Nephron progenitor cell (in vitro differentiated cells): ENCODE results near the gene TNNT2.

Experiments used
- DNase-seq: peaks from one replicate; pipeline ENCODE4 v3.0.0; 2021
- H3K27ac Mint-ChIP-seq: 2 replicates; pipeline ENCODE4 v1.8.0; 2021; ENCODE audit warnings: mild to moderate bottlenecking, moderate library complexity, mixed read lengths
- H3K27me3 Mint-ChIP-seq: 2 replicates; pipeline ENCODE4 v1.8.0; 2021; ENCODE audit warnings: mild to moderate bottlenecking, low read depth, mixed read lengths; ENCODE audit not compliant: poor library complexity
- H3K36me3 Mint-ChIP-seq: 2 replicates; pipeline ENCODE4 v1.8.0; 2021; ENCODE audit warnings: low read depth, mixed read lengths
- H3K4me1 Mint-ChIP-seq: 2 replicates; pipeline ENCODE4 v1.8.0; 2021; ENCODE audit warnings: mixed read lengths
- H3K4me3 Mint-ChIP-seq: 2 replicates; pipeline ENCODE4 v1.8.0; 2021; ENCODE audit warnings: mild to moderate bottlenecking, moderate library complexity, mixed read lengths
- H3K9me3 Mint-ChIP-seq: 2 replicates; pipeline ENCODE4 v1.8.0; 2021; ENCODE audit warnings: mild to moderate bottlenecking, moderate library complexity, mixed read lengths
- TF ChIP-seq, protein P1 (sequence below): fragments of 200-600 bp; sonication (generic); IDR thresholded peaks from 2 replicates; pipeline ENCODE4 v1.5.0; 2021; ENCODE audit warnings: antibody characterized with exemption

Gene TNNT2

DNA sequence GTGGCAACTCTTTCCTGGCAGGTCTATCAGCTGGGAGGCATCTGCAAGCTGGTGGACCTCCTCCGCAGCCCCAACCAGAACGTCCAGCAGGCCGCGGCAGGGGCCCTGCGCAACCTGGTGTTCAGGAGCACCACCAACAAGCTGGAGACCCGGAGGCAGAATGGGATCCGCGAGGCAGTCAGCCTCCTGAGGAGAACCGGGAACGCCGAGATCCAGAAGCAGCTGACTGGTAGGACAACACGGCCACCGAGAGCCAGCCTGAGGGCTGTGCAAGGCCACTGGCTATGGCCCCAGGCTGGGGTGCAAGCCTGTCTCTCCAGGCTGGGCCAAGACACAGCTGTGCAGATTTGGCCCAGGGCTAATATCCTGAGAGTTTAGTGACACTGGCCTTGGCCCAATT, 59.9 kb downstream of the TNNT2 start:
- H3K27me3 Mint-ChIP-seq = peaks cover 9% of the 10 kb centered on the region
- TF ChIP-seq, protein P1, sequence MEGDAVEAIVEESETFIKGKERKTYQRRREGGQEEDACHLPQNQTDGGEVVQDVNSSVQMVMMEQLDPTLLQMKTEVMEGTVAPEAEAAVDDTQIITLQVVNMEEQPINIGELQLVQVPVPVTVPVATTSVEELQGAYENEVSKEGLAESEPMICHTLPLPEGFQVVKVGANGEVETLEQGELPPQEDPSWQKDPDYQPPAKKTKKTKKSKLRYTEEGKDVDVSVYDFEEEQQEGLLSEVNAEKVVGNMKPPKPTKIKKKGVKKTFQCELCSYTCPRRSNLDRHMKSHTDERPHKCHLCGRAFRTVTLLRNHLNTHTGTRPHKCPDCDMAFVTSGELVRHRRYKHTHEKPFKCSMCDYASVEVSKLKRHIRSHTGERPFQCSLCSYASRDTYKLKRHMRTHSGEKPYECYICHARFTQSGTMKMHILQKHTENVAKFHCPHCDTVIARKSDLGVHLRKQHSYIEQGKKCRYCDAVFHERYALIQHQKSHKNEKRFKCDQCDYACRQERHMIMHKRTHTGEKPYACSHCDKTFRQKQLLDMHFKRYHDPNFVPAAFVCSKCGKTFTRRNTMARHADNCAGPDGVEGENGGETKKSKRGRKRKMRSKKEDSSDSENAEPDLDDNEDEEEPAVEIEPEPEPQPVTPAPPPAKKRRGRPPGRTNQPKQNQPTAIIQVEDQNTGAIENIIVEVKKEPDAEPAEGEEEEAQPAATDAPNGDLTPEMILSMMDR = no peak
- no peak overlapping the region for H3K27ac Mint-ChIP-seq

DNA sequence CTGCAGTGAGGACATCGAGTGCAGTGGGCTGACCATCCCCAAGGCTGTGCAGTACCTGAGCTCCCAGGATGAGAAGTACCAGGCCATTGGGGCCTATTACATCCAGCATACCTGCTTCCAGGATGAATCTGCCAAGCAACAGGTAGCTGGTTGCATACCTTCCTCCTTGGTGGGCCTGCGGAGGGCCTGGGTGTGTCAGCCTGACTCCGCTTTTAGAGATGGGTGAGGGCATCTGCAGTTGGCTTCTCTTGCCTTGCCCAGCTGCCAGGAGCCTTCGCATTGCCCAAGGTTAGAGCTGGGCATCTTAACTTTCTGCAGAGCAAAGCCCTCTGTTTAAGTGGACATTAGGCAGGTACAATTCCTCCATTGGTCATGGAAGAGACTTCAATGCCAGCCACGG, 60.9 kb downstream of the TNNT2 start:
- no peak overlapping the region for H3K4me3 Mint-ChIP-seq
- TF ChIP-seq, protein P1 = no peak
- peaks cover 11% of the 10 kb centered on the region for H3K4me1 Mint-ChIP-seq
- DNase-seq = no peak
- no peak overlapping the region for H3K27ac Mint-ChIP-seq
- H3K36me3 Mint-ChIP-seq = no peaks in the 10 kb centered on the region
- H3K9me3 Mint-ChIP-seq = no peaks in the 10 kb centered on the region
- H3K27me3 Mint-ChIP-seq = peaks cover 12% of the 10 kb centered on the region

More for the DNA sequence above, 59.9 kb downstream of the TNNT2 start:
- no peaks in the 10 kb centered on the region for H3K36me3 Mint-ChIP-seq
- H3K4me1 Mint-ChIP-seq = peaks cover 11% of the 10 kb centered on the region
- no peak overlapping the region for H3K4me3 Mint-ChIP-seq
- H3K9me3 Mint-ChIP-seq = no peaks in the 10 kb centered on the region
- DNase-seq = no peak

DNA sequence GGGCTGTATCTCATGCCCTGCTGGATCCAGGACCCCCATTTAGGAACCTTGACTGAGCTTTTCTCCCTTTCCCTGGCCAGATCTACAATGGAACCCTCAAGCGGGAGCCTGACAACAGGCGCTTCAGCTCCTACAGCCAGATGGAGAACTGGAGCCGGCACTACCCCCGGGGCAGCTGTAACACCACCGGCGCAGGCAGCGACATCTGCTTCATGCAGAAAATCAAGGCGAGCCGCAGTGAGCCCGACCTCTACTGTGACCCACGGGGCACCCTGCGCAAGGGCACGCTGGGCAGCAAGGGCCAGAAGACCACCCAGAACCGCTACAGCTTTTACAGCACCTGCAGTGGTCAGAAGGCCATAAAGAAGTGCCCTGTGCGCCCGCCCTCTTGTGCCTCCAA, 64.4 kb downstream of the TNNT2 start:
- no peaks in the 10 kb centered on the region for H3K9me3 Mint-ChIP-seq
- H3K4me3 Mint-ChIP-seq = no peak overlapping the region
- DNase-seq = no peak
- TF ChIP-seq, protein P1 = no peak
- H3K36me3 Mint-ChIP-seq = no peaks in the 10 kb centered on the region
- H3K27ac Mint-ChIP-seq = no peak overlapping the region
- peaks cover 11% of the 10 kb centered on the region for H3K4me1 Mint-ChIP-seq
- H3K27me3 Mint-ChIP-seq = peaks cover 42% of the 10 kb centered on the region

DNA sequence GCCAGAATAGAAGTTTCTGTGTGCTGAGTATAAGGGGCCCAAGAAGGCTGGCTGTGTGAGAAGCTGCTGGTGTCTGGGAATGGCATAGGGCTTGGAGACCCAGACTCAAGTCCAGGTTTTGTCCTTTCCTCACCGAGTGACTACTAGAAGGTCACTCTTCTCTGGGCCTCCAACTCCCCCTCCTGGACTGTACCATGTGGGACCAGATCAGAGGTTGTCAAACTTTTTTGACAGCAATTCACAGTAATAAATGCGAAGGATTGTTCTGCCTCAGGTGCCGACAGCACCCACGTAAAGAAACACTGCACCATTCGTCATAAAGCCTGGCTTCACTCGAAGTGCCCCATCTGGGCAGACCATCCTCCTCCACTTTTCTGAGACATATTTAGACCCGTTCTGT, 65.2 kb downstream of the TNNT2 start:
- DNase-seq = no peak
- Mint-ChIP-seq H3K9me3 (no peaks in the 10 kb centered on the region), H3K27me3 (peaks cover 40% of the 10 kb centered on the region), H3K36me3 (no peaks in the 10 kb centered on the region), H3K27ac (no peak overlapping the region), H3K4me3 (no peak overlapping the region), H3K4me1 (peaks cover 11% of the 10 kb centered on the region)
- TF ChIP-seq, protein P1 = no peak

DNA sequence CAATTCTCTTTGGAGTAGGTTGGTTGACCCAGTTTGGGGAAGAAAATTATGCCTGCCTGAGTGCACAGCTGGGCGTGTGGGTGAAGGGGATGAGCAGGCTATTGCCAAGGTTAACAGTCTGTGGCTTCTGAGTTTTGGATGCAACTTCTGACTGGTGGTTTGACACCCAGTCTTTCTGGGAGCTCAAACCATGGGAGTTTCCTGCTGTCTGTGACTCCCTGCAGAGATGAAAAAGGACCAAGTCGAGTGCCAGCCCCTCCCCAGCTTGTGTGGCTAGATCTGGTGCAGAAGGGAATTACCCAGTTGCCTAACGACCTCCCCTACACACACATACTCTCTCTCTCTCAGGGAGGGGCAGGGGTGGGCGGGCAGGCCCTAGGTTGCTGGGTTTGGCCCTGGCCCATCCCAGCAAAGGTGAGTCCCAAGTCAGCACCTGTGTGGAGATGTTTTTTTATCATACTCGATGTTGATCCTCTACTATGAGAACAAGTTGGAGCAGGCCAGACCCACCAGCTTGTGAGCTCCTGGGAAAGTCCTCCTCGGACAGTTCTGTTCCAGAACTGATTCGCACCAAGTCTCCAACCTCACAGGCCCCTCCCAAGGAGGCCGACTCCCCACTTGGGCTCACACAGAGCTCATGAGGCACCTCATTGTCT, 66.0 kb downstream of the TNNT2 start:
- TF ChIP-seq, protein P1 = no peak
- no peaks in the 10 kb centered on the region for H3K9me3 Mint-ChIP-seq
- no peak overlapping the region for H3K4me3 Mint-ChIP-seq
- H3K27me3 Mint-ChIP-seq = peaks cover 43% of the 10 kb centered on the region
- H3K27ac Mint-ChIP-seq = no peak overlapping the region
- H3K36me3 Mint-ChIP-seq = no peaks in the 10 kb centered on the region
- peaks cover 11% of the 10 kb centered on the region for H3K4me1 Mint-ChIP-seq
- DNase-seq = no peak

DNA sequence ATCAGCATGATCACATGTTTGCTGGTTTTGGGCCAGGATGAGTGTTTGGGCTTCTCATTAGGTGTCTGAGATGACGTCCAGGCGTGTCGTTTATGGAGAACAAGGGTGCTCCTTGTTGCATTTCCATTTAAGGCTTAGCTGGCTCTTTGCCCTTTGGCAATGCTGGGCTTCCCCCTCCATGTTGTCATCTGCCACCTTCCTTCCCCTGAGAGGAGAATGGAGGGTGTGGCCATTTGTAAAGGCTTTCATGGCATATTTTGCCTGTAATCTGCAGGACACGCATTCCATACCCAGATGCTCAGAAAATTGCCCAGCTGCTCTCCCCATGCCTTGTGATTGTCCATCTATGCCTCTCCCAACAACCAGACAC, 66.5 kb downstream of the TNNT2 start:
- no peak for DNase-seq
- no peak overlapping the region for H3K27ac Mint-ChIP-seq
- no peak overlapping the region for H3K4me3 Mint-ChIP-seq
- peaks cover 11% of the 10 kb centered on the region for H3K4me1 Mint-ChIP-seq
- H3K9me3 Mint-ChIP-seq = no peaks in the 10 kb centered on the region
- TF ChIP-seq, protein P1 = no peak
- H3K27me3 Mint-ChIP-seq = peaks cover 48% of the 10 kb centered on the region
- no peaks in the 10 kb centered on the region for H3K36me3 Mint-ChIP-seq
